ENCODE data around the gene FOSL2.
"Not testable (repeated sequence)": the region's sequence is repeated elsewhere in the genome, so short reads cannot be mapped to it uniquely, and the experiment has no call there.

Gene FOSL2

DNA sequence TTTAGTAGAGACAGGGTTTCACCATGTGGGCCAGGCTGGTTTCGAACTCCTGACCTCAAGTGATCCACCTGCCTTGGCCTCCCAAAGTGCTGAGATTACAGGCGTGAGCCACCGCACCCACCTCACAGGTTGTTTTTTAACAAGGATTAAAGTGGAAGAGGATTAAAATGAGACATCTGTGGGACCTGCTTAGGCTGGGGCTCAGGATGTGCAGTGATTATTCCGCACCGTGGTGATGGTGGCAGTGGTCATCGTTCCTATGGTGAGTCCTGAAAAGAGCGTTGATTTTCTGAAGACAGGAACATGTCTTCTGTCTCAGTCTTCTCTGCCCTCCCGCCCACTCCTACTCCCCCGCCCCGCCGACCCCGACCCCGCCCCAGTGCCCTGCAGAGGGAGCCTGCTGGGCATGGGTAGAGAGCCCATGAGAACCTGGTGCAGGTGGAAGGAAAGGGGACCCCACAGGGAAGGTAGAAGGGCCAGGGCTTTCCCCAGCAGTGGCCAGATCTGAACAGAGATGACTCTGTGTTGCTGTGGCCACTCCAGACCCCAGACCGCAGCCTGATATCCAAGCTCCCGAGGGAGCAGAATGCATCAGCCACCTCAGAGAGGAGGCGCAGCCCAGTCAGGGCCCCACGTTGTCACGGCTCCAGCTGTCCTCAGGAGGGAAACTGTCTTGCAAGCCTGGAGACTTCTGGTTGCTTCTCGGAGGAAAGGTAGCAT, 34.5 kb upstream of the FOSL2 start:
- no peak for DNase-seq

DNA sequence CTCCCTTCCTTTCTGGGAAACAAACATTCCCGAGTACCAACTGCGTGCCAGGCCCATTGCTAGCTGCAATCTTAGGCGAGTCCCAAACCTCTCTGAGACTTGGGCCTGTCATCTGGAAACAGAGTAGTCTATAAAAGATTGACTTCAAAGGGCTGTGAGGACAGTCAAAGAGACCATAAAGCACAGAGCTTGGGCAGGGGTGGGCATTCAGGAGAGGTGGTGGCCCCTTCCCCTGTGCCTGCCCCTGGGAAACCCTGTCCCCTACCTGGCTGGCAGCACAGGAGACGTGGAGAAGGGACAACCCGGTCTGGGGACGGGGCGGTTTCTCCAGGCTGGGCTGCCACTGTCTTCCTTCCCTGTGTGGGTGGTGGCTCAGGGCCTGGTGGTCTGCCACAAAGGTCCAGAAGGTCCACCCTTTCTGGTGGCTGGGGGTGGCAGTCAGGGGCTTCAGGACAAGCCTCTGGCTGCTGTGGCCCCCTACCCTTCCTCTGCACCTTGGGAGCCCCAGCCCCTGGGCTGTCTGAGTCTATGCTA, 33.9 kb upstream of the FOSL2 start:
- no peak for DNase-seq

DNA sequence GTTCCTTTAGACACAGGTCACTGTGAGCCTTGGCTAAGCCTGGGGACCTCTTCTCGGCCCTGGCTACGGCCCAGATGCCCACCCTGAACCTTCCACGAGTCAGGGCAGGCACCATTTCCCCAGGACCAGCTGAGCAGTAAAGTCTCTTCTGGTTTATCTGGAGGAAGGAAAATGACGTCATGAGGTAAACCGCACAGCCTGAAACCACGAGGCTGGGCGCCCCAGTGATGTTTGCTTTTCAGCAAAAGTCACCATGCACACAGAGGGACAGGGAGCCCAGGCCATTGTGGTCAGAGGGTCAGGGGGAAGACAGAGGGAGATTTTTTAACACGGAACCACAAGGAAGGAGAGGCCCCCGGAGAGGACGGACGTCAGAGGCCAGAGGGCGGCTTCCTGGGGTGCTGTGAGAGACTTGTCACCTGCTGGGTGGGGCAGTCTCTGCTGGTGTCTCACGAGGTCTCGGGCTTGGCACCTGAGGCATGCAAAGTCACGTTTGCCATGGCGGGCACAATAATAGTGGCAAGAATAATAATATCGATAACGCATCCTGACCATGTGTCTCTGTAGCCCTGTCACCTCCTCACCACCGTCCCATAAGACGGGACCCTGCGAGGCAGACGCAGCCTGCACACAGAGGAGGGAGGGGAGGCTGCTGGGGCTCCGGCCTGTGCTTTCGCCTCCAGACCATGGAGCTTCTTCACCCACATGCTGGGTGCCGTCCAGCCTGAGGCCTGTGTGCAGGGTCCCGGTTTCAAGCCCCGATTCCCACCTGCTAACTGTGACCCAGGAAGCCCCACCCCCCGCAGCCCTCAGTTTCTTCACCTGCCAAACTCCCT, 33.2 kb upstream of the FOSL2 start:
- peak; percentile 55 for DNase-seq

DNA sequence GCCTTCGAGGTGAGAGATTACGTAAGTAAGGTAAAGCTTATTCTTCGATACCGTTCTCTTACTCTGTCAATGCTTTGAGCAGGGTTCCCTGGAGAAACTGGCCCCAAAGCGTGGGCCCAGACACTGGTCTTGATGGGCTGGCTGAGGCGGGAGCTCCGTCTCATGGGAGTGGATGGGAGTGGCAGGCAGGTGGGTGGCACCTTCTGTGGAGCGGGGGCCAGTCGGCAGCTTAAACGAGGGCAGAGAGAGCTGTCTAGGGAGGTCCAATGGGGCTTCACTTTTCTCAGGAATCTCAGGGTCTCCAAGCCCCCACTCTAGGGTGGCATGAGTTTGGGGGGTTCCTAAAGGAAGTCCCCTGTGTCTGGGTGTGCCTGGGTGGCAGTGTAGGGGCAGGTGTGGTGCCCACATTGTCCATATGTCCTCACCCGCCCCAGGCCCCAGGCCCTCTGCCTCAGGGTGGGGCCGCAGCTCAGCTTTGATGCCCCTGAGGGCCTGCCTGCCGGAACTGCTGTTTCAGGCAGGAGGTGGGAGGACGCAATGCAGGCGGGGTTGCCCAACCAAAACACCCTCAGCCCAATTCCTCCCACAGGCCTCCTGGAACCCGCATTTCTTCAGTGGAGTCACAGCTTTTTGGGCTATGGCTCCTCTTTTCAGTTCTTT, 32.5 kb upstream of the FOSL2 start:
- no peak for DNase-seq

DNA sequence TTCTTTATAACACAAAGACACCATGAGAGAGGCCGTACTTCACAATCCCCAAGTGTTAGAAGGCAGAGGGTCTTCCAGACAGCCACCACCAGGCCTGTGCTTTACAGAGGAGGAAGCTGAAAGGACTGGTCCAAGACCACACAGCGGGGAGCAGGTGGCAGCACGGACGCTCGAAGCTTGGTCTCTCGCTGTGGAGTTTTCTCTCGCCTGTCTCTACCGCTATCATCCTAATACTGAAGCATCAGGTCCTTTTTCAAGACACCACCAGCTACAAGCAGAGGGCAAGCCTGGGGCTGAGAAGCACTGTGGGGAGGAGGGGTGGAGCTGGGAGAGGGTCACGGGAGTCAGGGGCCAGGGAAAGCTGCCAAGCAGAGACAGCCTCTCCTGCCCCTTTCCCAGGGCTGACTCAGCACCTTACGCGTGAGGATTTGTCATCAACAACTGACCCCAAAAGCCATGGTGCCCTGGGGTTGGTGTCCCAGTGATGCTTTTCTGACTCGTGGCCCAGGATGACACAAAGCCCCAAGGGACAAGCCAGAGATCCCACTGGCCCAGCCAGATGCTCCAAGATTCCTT, 31.9 kb upstream of the FOSL2 start:
- no peak for DNase-seq

DNA sequence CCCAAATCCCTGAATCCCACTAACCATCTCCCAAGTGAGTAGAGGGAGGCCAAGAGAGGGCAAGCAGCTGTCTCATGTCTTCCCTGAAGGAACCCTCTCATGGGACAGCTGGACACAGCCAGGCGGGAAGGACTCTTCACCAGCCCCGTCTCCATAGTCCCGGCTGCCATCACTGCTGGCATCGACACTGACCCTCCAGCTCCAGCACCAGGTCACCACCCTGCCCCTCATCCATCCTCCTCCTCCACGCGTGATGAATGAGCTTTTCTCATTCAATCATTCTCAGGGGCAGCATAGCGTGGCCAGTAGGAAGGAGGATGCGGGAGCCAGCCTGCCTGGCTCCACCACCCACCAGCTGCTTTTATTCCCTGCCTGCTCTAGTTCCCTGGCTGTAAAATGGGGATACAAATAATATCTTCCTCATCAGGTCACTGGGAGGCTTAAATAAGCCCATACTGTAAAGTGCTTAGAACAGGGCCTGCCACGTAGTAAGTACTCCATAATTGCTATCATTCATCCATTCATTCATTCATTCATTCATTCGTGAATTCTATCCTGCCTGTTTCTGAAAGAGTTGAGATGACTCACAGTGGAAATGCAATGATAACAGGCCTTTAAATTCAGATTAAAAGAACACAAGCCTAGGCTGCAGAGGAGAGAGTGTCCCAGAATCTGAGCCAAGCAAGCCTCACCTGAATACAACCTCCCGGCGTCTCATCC, 30.5 kb upstream of the FOSL2 start:
- DNase-seq: no peak

DNA sequence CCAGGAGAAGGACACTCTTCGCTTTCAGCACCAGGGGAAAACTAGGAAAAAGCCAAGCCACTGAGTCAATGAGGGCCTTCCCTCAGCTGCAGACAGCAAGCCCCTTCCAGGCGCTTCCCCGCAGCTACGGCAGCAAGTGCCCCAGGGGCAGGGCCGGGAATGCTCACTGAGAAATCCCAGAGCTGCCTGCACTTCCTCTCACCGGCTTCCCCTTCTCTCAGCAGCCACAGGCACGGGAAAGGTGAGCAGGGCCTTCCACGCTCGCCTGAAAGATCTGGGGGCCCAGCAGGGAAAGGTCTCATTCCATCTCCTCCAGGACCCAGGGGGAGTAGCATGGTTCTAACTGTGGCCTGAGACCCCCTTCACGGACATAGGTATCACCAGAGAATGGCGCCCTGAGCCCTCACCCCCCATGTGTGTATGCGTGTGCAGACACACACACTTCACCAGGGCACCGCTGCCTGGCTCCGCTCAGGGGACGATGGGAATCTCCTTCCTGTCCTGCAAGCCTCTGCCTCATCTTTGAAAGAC, 29.6 kb upstream of the FOSL2 start:
- no peak for DNase-seq

DNA sequence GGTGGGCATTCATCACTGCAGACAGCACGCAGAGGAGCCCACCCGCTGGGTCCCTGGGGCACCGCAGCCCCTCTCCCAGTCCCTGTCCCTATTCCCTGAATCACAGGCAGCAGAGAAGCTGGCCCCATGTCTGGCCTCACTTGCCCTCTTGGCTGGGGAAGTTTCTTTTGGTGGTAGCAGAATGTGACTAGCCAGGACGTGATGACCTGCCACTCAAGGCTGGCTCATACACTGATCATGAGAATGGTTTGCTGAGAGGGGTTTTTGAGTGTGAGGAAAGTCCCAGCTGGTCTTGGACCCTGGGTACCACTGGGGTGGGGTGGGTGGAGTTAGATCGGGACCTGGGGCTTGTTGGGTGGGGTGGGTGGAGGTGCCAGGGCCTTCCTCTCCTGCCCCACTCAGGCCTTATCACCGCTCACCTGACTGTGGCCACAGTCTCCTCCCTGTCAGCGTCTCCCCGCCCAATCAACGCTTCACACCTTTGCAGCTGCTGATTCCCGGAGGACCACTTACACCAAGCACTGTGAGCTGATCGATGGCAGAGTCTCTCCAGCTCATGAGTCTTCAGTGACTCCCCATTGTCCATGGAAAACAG, 28.9 kb upstream of the FOSL2 start:
- DNase-seq: no peak

DNA sequence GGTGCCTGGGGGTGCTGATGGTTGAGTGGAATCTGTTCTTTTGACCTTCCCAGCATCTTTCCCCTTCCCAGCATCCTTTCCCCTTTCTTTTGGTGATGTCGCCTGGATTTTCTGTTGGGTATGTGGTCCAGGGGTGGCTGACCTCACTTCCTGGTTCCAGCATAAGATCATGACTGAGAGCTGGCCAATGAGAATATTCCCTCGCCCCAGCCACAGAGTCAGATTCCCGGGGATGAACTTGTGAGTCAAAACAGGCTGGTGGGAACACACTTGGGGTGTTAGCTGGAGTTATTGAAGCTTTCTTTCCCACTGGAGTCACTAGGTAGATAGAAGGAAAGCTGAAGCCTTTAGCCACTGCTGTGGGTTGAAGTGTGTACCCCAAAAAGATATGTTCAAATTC, 28.0 kb upstream of the FOSL2 start:
- no peak for DNase-seq

DNA sequence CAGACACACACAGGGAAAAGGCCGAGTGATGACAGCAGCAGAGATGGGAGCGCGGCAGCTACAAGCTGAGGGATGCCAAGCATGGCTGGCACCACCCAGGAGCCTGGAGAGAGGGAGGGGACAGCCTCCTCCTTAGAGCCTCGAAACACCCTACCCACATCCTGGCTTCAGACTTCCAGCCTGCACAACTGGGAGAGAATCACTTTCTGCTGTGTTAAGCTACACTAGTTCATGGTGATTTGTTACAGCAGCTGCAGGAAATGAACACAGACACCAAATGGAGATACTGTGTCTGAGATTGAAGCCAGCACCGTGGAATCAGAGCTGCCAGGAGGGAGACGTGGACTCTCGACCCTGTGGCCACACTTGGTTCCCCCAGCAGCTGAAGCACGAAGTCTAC, 27.5 kb upstream of the FOSL2 start:
- DNase-seq: no peak

DNA sequence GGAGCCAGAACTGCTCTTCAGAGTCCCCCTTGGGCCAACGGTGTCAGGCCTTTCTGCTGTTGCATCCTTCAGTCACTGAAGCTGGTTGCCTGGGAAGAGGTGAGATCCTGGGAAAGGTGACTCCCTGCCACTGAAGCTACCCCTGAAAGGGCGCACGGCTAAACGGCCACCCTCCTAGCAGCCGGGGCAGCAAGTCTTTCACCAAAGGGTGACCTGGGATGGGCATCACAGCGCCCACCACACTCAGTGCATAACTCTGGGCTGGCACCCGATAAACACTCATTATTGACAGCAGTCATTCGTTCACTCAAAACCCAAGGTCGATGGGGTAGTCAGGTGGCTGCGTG, 26.5 kb upstream of the FOSL2 start:
- DNase-seq: no peak

DNA sequence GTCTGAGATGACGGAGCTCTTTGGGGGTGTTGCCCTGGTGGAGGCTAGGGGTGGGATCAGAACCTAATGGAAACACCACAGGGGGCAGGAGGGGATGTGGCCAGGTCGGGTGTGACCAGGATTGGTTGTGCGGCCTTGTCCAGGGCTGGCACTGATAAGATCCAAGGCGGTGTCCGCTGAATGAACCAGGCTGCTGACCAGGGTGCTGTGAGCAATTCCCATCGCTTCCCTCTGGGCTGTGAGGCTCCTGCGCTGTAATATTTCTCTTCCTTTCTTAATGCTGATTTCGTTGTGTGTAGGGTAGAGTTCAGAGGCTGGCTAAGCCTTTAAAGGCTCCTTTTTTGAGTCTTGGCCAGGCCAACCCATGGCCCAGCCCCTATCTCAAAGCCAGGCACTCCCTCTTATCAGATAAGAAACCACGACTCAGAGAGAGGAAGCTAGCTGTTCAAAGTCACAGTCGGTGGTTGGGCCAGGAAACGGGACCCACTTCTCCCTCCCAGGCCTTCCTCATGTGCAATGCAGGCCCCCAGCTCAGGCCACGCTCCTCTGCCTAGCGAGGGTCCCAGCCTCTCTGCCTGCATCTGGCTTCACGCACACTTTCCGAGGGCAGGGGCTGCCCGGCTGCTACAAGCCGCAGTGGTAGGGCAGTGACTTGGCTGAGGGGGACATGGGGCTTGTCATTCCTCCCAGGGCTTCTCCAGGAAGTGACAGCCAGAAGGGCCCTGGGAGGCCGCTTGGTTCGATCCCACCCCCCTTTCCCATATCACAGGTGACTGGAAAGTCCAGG, 26.0 kb upstream of the FOSL2 start:
- DNase-seq: peak; percentile 26

DNA sequence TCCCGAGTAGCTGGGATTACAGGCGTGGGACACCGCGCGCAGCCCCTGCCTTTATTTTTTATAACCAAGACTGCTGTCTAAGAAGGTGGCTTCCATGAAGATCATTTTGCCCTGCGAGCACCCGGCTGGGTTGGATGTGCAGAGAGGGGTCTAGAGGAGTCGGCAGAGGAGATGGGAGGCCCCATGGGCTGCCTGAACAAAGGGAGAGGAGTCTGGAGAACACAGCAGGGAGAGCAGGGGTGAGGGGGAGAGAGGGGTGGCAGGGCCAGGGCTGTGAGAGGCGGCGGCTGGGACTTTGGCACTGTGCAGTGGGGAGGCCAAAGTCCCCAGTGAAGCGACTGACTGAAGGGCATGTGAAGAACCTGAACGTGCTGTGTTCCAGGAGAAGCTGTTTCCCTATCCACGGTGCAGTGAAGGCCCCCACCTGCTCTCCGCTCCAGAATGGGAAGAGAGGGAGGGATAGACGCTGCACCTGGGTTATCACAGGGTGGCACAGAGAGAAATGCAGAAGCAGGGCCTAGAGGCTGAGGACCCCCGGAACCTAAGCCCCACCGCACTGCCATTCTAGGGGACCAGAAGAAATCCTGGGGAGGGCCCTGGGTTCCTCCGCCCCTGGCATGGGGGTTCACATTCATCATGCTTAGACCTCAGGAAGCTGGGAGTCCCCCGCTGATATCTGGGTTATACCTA, 24.8 kb upstream of the FOSL2 start:
- DNase-seq: no peak

DNA sequence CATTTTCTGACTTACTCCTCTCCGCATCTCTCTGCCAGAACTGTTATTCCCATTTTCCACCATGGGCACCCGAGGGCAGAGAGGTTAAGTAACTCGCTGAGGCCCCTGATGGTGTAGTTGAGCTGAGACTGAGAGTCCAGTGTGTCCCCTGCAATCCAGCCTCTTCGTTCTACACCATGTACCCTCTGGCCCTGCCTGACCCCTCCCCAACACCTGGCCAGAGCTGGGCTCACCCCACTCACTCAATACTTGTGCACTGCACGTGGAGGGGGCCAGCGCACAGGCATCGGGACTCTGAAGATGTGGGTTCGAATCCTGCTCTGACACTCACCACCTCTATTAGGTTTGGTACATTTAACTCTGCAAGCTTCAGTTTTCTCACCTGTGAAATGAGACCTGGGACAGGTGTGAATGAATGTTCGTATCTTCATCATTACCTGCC, 24.3 kb upstream of the FOSL2 start:
- peak; percentile 9 for DNase-seq

DNA sequence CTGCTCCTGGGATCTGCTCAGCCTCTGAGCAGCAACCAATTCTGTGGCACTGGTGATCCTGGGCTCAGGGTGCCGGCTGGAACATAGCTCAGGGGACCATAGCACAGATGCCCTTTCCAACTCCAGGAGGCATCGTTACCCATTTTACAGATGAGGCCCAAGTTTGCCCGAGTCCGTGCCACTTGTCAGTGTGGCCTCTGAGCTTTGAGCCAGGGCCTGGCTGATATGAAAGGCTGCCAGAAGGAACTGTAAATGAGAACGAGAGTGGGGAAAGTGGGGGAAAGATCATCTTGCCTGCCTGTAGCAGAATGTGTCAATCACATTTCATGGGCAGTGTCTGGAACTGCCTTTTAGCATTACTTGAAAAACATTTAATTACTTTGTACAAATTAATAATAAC, 23.3 kb upstream of the FOSL2 start:
- no peak for DNase-seq

DNA sequence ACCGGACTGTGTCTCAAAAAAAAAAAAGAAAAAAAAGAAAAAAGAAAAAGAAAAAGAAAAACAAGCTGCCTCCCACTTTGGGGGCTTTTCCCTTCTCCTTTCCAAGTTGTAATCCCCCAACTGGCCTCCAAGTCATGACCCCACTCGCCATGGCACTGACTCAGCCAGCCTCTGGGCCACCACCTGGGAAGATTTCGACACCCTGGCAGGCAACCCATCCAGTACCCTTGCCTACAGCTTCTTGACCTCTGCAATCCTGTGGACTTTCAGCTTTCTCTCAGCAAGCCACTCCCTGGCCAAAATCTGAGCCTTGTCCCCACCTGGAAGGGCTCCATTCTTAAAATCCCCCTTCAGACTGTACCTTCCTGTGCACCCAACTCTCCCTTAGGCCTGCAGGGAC, 22.3 kb upstream of the FOSL2 start:
- no peak for DNase-seq

DNA sequence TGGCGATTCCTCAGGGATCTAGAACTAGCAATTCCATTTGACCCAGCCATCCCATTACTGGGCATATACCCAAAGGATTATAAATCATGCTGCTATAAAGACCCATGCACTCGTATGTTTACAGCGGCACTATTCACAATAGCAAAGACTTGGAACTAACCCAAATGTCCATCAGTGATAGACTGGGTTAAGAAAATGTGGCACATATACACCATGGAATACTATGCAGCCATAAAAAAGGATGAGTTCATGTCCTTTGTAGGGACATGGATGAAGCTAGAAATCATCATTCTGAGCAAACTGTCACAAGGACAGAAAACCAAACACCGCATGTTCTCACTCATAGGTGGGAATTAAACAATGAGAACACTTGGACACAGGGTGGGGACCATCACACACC, 20.9 kb upstream of the FOSL2 start:
- not testable (repeated sequence) for DNase-seq

DNA sequence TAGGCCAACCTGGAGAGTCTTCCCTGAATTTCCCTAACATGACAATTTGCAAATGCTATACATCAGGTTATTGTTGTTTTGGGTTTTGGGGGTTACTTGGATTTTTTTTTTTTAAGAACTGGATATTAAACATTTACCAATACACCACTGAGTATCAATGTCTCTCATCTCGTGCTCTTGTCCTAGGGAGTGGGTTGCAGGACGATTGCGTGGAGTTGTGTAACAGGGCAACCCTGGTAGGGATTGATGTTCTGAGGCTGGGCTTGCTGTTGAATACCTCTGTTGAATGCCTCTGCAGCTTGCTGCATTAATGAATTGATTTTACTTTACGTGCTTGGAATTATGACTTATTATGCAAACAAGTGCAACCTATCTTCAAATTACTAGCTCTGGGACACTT, 18.8 kb upstream of the FOSL2 start:
- DNase-seq: no peak

DNA sequence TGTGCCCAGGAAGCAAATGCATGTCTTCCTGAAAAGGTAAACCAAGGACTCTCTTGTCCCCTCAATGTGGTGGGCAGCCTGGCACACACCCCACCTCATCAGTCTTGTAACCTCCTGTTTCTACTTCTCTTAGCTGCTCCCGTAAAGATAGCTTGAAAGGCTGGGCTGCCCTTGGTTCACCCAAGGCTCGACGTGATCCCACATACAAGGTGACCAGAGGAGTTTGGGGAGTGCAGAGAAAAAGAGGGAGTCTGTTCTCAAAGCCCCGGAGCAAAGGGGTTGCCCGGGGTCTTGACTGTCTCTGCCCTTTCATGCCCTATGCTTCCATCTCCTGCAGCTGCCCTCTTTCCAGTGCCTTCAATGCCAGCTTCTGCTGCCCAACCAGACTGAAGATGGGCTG, 18.3 kb upstream of the FOSL2 start:
- DNase-seq: no peak

DNA sequence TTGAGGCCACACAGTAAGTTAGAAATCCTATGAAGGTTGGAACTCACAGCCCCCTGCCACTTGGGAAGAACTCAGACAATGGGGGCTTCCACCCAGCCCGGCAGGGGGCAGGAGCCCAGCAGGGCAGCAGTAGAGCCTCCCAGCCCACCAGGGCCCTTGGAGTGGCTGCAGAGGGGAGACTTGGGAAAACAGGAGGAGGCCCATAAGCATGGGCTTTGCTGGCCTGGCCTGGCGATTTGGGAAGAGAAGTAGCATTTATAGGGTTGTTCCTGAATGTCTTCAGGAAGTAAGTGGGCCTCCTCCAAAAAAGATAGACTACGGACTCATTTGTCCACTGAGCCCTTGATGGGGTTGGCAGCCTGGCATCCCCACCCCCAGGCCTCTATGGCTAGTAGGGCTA, 17.4 kb upstream of the FOSL2 start:
- DNase-seq: no peak

Measured in activated naive CD4-positive, alpha-beta T cell treated with anti-CD3 and anti-CD28 coated beads, Interleukin-2, amount 50 U/mL, for 16 hours (primary cell).